Colonic mucosa (tissue), 4 donors: ENCODE results near the gene GPR87. TPM values are rescaled to one million over a fixed set of nuclear protein-coding genes. Genes with fewer than 3 reads are reported as not detected.

Source experiments
- DNase-seq: peaks from one replicate; pipeline ENCODE4 v3.0.0-alpha.2; 2020
- H3K27ac ChIP-seq: fragments of 200-600 bp; one replicate; pipeline ENCODE4 v1.8.0; 2021
- H3K27me3 ChIP-seq: fragments of 200-600 bp; one replicate; pipeline ENCODE4 v1.8.0; 2021
- H3K36me3 ChIP-seq: fragments of 200-600 bp; one replicate; pipeline ENCODE4 v1.8.0; 2021
- H3K4me1 ChIP-seq: fragments of 200-600 bp; one replicate; pipeline ENCODE4 v1.8.0; 2021; ENCODE audit warnings: mild to moderate bottlenecking
- H3K4me3 ChIP-seq: fragments of 200-600 bp; one replicate; pipeline ENCODE4 v1.8.0; 2021
- H3K9ac ChIP-seq, 2 donors: one replicate each; pipeline ENCODE4 v1.7.0; 2013; ENCODE audit warnings: control low read depth in 2 of 2, low read depth in 2 of 2, low read length in 2 of 2
- H3K9me3 ChIP-seq: fragments of 200-600 bp; one replicate; pipeline ENCODE4 v1.8.0; 2021
- intact Hi-C: fragments of 100-400 bp; cut with DNase I; formaldehyde crosslinking; loops from one replicate; pipeline ENCODE4 v1.14.1; 2022
- total RNA-seq, 2 donors: library from RNA; stranded (reverse); fragmentation: NEBNext Ultra II Directional in 1 of 2; extraction: Animal tissue kit (Norgen Biotek cat#: 25700) in 1 of 2; gene quantifications; one replicate each; pipeline ENCODE4 v1.2.1, GENCODE V29; 2021
- TF ChIP-seq, protein P1 (sequence below): fragments of 200-600 bp; IDR thresholded peaks from one replicate; pipeline ENCODE4 v1.8.0; 2022; ENCODE audit warnings: antibody characterized with exemption, mild to moderate bottlenecking
- donor health status: healthy.
- donor health status: DM: no; HTN: no; CAD: no.
- donor health status: DM: no; HTN: no; CAD: no.

The GPR87 gene, protein sequence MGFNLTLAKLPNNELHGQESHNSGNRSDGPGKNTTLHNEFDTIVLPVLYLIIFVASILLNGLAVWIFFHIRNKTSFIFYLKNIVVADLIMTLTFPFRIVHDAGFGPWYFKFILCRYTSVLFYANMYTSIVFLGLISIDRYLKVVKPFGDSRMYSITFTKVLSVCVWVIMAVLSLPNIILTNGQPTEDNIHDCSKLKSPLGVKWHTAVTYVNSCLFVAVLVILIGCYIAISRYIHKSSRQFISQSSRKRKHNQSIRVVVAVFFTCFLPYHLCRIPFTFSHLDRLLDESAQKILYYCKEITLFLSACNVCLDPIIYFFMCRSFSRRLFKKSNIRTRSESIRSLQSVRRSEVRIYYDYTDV
- total RNA-seq: not detected

DNA sequence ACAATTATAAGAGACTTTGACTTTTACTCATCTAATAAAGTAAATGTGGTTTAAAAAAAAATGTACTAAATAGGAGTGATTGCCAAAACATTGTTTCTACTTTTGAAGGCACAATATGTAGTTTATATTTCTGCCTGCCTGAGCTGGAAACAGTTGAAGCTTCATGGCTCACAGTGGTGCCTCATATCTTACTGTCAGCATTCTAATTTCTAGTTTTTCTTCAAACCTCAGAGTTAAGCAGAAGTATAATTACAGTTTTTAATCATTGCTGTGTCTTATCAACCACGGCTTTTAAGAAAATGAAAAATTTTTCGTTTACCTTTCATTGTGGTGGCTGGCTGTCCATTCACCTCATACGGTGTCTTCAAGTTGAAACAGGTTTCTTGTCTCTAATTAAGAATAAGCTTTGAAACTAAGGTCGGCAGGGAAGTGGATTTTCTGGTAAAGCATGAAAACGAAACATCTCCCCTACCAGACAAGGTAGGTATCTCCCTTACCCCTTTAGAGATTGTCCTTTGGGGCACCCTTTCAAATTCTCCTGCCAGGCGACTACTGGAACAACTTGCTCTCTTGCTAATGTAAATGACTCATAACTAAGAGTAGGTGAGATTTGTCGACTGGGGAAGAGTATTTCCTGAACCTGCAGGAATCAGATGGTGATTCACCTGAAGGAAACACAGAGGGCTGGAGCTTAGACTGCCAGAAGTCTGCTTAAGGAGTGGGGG, at the start of gene GPR87:
TSS of gene GPR87 (minus strand) at position 554 of the 725 bp plus-strand sequence. CDS start 16,720 bp downstream, outside the sequence.
- no peak within 1 kb of the TSS for H3K27ac ChIP-seq
- H3K9me3 ChIP-seq: no peaks in the 10 kb centered on the region
- intact Hi-C loops: no loop called here
- H3K4me3 ChIP-seq: no peak within 1 kb of the TSS
- DNase-seq: no peak
- TF ChIP-seq, protein P1, sequence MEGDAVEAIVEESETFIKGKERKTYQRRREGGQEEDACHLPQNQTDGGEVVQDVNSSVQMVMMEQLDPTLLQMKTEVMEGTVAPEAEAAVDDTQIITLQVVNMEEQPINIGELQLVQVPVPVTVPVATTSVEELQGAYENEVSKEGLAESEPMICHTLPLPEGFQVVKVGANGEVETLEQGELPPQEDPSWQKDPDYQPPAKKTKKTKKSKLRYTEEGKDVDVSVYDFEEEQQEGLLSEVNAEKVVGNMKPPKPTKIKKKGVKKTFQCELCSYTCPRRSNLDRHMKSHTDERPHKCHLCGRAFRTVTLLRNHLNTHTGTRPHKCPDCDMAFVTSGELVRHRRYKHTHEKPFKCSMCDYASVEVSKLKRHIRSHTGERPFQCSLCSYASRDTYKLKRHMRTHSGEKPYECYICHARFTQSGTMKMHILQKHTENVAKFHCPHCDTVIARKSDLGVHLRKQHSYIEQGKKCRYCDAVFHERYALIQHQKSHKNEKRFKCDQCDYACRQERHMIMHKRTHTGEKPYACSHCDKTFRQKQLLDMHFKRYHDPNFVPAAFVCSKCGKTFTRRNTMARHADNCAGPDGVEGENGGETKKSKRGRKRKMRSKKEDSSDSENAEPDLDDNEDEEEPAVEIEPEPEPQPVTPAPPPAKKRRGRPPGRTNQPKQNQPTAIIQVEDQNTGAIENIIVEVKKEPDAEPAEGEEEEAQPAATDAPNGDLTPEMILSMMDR: no peak
- no peak within 1 kb of the TSS for H3K9ac ChIP-seq
- no peaks in the 10 kb centered on the region for H3K4me1 ChIP-seq
- H3K36me3 ChIP-seq: no peaks in the 10 kb centered on the region
- H3K27me3 ChIP-seq: no peaks in the 10 kb centered on the region

DNA sequence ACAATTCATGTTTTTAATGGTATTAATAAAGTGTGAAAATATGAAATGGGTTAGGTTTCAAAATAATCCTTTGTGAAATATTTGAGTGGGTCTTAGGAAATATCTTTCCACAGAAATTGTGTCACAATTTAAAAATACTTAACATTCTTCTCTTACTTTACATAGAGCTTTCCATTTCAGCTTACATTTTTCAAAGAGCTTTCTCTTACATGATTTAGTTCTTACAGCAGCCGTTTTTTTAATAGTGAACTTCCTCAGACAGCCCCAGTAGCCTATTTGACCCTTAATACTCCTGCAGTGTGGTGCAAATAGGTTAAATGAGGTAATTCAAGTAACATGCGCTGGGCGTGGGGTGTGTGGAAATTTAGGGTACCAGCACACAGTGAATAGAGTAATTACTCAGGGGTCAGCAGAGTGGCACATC, 46.1 kb upstream of the GPR87 start:
- Histone ChIP-seq H3K9me3 (no peaks in the 10 kb centered on the region), H3K27me3 (no peaks in the 10 kb centered on the region), H3K4me1 (no peaks in the 10 kb centered on the region), H3K36me3 (no peaks in the 10 kb centered on the region), H3K9ac (no peak overlapping the region), H3K27ac (no peak overlapping the region), H3K4me3 (no peak overlapping the region)
- intact Hi-C loops: no loop called here
- TF ChIP-seq, protein P1: no peak
- DNase-seq: no peak

DNA sequence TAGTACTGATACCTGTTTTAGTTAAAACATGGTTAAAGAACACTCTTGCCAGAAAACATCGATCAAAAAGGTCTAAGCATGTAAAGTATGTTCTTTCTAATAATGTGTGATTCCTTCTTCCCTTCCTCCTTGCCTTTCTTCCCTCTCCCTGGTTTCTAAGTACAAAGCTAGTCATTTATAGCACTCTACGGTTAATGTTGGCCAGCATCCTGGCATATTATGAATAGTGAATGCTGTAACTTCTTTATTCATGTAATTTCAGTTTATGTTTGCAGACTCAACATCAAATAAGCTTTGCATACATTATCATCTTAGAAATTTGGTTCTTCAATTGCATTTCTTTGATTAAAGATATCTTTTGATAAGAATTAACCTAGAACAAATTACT, 40.8 kb upstream of the GPR87 start:
- TF ChIP-seq, protein P1: no peak
- intact Hi-C loops: no loop called here
- no peak overlapping the region for H3K9ac ChIP-seq
- no peak for DNase-seq
- no peak overlapping the region for H3K27ac ChIP-seq
- no peak overlapping the region for H3K4me3 ChIP-seq
- H3K27me3 ChIP-seq: no peaks in the 10 kb centered on the region
- no peaks in the 10 kb centered on the region for H3K9me3 ChIP-seq
- H3K36me3 ChIP-seq: no peaks in the 10 kb centered on the region
- H3K4me1 ChIP-seq: no peaks in the 10 kb centered on the region

GRCh38 chr3:151356794-151357462, 40.3 kb upstream of the GPR87 start:
- Histone ChIP-seq H3K4me1 (no peaks in the 10 kb centered on the region), H3K9me3 (no peaks in the 10 kb centered on the region), H3K36me3 (no peaks in the 10 kb centered on the region), H3K4me3 (no peak overlapping the region), H3K9ac (no peak overlapping the region), H3K27me3 (no peaks in the 10 kb centered on the region), H3K27ac (no peak overlapping the region)
- DNase-seq: no peak
- TF ChIP-seq, protein P1: no peak
- intact Hi-C loops: no loop called here

DNA sequence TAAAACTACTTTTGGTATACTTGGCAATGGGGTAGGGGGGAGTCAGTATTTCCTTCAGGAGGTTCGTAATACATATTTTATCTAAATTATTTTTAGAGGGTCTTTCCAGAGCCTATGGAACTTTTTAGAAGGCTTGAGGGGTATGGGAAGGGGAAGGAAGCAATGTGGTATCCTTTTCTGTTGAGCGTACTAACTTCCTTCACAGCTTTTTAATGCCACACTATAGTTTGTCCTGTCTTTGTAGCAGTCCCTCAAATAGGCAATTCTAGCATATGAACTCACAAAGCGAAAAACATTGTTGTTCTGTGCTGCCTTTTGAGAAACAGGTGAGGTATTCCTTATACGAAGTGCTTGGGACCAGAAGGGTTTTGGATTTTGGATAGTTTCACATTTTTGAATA, 35.0 kb upstream of the GPR87 start:
- DNase-seq: no peak
- Histone ChIP-seq H3K27ac (no peak overlapping the region), H3K27me3 (no peaks in the 10 kb centered on the region), H3K4me3 (no peak overlapping the region), H3K4me1 (no peaks in the 10 kb centered on the region), H3K9me3 (no peaks in the 10 kb centered on the region), H3K36me3 (no peaks in the 10 kb centered on the region), H3K9ac (no peak overlapping the region)
- TF ChIP-seq, protein P1: no peak
- intact Hi-C loops: no loop called here
